ENCODE measurements around the gene RECK. TPM values are rescaled to one million over a fixed set of nuclear protein-coding genes. Genes with fewer than 3 reads are reported as not detected.

The RECK gene
- total RNA-seq, 1 donor from 2014 or later, result 11.1 TPM

GRCh38 chr9:36007316-36007708, 29.4 kb upstream of the RECK start:
- Mint-ChIP-seq H3K27ac (ENCODE audit: unreplicated experiment) (no peak overlapping the region), H3K27me3 (ENCODE audit: unreplicated experiment) (peaks cover 7% of the 10 kb centered on the region), H3K9me3 (ENCODE audit: unreplicated experiment) (no peaks in the 10 kb centered on the region), H3K36me3 (ENCODE audit: unreplicated experiment) (peaks cover 9% of the 10 kb centered on the region), H3K4me1 (ENCODE audit: low read depth, unreplicated experiment) (no peaks in the 10 kb centered on the region), H3K4me3 (ENCODE audit: unreplicated experiment) (no peak overlapping the region)
- no peak for TF ChIP-seq CTCF (IDR thresholded peaks at IDR 0.05; ENCODE audit: partially characterized antibody, unreplicated experiment)
- no peak for DNase-seq

GRCh38 chr9:36007852-36008251, 28.9 kb upstream of the RECK start:
- no peak for TF ChIP-seq CTCF (IDR thresholded peaks at IDR 0.05; ENCODE audit: partially characterized antibody, unreplicated experiment)
- Mint-ChIP-seq H3K27me3 (ENCODE audit: unreplicated experiment) (peaks cover 7% of the 10 kb centered on the region), H3K36me3 (ENCODE audit: unreplicated experiment) (peaks cover 9% of the 10 kb centered on the region), H3K9me3 (ENCODE audit: unreplicated experiment) (no peaks in the 10 kb centered on the region), H3K4me3 (ENCODE audit: unreplicated experiment) (no peak overlapping the region), H3K4me1 (ENCODE audit: low read depth, unreplicated experiment) (no peaks in the 10 kb centered on the region), H3K27ac (ENCODE audit: unreplicated experiment) (no peak overlapping the region)
- no peak for DNase-seq

GRCh38 chr9:36008774-36009300, 27.9 kb upstream of the RECK start:
- DNase-seq, result peak; percentile 69
- peaks cover 8% of the 10 kb centered on the region for H3K27me3 Mint-ChIP-seq (ENCODE audit: unreplicated experiment)
- peak; percentile 96 for TF ChIP-seq CTCF (IDR thresholded peaks at IDR 0.05; ENCODE audit: partially characterized antibody, unreplicated experiment)
- no peaks in the 10 kb centered on the region for H3K4me1 Mint-ChIP-seq (ENCODE audit: low read depth, unreplicated experiment)
- peaks cover 9% of the 10 kb centered on the region for H3K36me3 Mint-ChIP-seq (ENCODE audit: unreplicated experiment)
- no peak overlapping the region for H3K4me3 Mint-ChIP-seq (ENCODE audit: unreplicated experiment)
- H3K27ac Mint-ChIP-seq (ENCODE audit: unreplicated experiment), result no peak overlapping the region
- peaks cover 2% of the 10 kb centered on the region for H3K9me3 Mint-ChIP-seq (ENCODE audit: unreplicated experiment)

- H3K36me3 Mint-ChIP-seq (ENCODE audit: unreplicated experiment), result no peaks in the 10 kb centered on the region
- no peak overlapping the region for H3K27ac Mint-ChIP-seq (ENCODE audit: unreplicated experiment)
- no peak for TF ChIP-seq CTCF (IDR thresholded peaks at IDR 0.05; ENCODE audit: partially characterized antibody, unreplicated experiment)
- no peak for DNase-seq
- H3K9me3 Mint-ChIP-seq (ENCODE audit: unreplicated experiment), result peaks cover 3% of the 10 kb centered on the region
- peaks cover 8% of the 10 kb centered on the region for H3K27me3 Mint-ChIP-seq (ENCODE audit: unreplicated experiment)
- H3K4me3 Mint-ChIP-seq (ENCODE audit: unreplicated experiment), result no peak overlapping the region
- H3K4me1 Mint-ChIP-seq (ENCODE audit: low read depth, unreplicated experiment), result no peaks in the 10 kb centered on the region
Observed at GRCh38 chr9:36011379-36011778, 25.3 kb upstream of the RECK start.

- Mint-ChIP-seq H3K27ac (ENCODE audit: unreplicated experiment) (no peak overlapping the region), H3K27me3 (ENCODE audit: unreplicated experiment) (peaks cover 4% of the 10 kb centered on the region), H3K4me3 (ENCODE audit: unreplicated experiment) (no peak overlapping the region), H3K9me3 (ENCODE audit: unreplicated experiment) (peaks cover 3% of the 10 kb centered on the region), H3K4me1 (ENCODE audit: low read depth, unreplicated experiment) (peaks cover 2% of the 10 kb centered on the region), H3K36me3 (ENCODE audit: unreplicated experiment) (no peaks in the 10 kb centered on the region)
- no peak for TF ChIP-seq CTCF (IDR thresholded peaks at IDR 0.05; ENCODE audit: partially characterized antibody, unreplicated experiment)
- no peak for DNase-seq
Observed at GRCh38 chr9:36017278-36017677, 19.4 kb upstream of the RECK start.
